PC-3 (cell line): ENCODE results near the gene AGTRAP.

Experiments
- EZH2 ChIP-seq: fragments of 300-600 bp; sonication (generic); IDR thresholded peaks from one replicate; pipeline ENCODE4 v1.6.1; 2017; ENCODE audit warnings: antibody characterized with exemption, mild to moderate bottlenecking, low read length; ENCODE audit not compliant: unreplicated experiment
- EZH2phosphoT487 ChIP-seq: fragments of 300-600 bp; sonication (generic); IDR thresholded peaks from 2 replicates; pipeline ENCODE4 v1.6.1; 2018; ENCODE audit warnings: mild to moderate bottlenecking, antibody characterized with exemption, low read length, borderline replicate concordance
- TF ChIP-seq, protein P1 (sequence below): fragments of 300-600 bp; sonication (generic); conservative IDR thresholded peaks from 2 replicates; pipeline ENCODE4 v1.5.1; 2017; ENCODE audit warnings: antibody characterized with exemption, low read depth, mild to moderate bottlenecking, low read length

GRCh38 chr1:11746795-11747487, 11.0 kb downstream of the AGTRAP start:
- TF ChIP-seq, protein P1, sequence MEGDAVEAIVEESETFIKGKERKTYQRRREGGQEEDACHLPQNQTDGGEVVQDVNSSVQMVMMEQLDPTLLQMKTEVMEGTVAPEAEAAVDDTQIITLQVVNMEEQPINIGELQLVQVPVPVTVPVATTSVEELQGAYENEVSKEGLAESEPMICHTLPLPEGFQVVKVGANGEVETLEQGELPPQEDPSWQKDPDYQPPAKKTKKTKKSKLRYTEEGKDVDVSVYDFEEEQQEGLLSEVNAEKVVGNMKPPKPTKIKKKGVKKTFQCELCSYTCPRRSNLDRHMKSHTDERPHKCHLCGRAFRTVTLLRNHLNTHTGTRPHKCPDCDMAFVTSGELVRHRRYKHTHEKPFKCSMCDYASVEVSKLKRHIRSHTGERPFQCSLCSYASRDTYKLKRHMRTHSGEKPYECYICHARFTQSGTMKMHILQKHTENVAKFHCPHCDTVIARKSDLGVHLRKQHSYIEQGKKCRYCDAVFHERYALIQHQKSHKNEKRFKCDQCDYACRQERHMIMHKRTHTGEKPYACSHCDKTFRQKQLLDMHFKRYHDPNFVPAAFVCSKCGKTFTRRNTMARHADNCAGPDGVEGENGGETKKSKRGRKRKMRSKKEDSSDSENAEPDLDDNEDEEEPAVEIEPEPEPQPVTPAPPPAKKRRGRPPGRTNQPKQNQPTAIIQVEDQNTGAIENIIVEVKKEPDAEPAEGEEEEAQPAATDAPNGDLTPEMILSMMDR: no peak
- TF ChIP-seq EZH2phosphoT487 (no peak), EZH2 (no peak)
